GM18909 (cell line): Measurements from ENCODE around the gene PLEKHB1.
"Not testable (repeated sequence)": the region's sequence is repeated elsewhere in the genome, so short reads cannot be mapped to it uniquely, and the experiment has no call there.

Experiments used
- ATAC-seq: cut with Tn5 transposase; IDR thresholded peaks from one replicate; pipeline ENCODE4 v1.9.1; 2021; ENCODE audit warnings: mild to moderate bottlenecking; ENCODE audit not compliant: unreplicated experiment, poor library complexity

PLEKHB1 gene

GRCh38 chr11:73667891-73668290, 21.5 kb downstream of the PLEKHB1 start:
- no peak for ATAC-seq

DNA sequence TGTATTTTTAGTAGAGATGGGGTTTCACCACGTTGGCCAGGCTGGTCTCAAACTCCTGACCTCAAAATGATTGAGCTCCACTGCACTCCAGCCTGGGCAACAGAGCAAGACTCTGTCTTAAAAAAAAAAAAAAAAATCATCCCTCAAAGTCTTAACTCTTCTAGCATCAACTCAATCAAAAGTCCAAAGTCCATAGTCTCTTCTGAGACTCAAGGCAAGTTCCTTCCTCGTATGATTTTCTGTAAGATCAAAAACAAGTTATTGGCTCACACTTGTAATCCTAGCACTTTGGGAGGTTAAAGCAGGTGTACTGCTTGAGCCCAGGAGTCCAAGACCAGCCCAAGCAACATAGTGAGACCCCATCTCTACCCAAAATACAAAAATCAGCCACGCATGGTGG, 24.4 kb downstream of the PLEKHB1 start:
- ATAC-seq = no peak

GRCh38 chr11:73671701-73672100, 25.3 kb downstream of the PLEKHB1 start:
- ATAC-seq = no peak

- not testable (repeated sequence) for ATAC-seq
Measured at GRCh38 chr11:73676552-73676951, 30.2 kb downstream of the PLEKHB1 start.

GRCh38 chr11:73680687-73681086, 34.3 kb downstream of the PLEKHB1 start:
- no peak for ATAC-seq

- ATAC-seq = no peak
Measured at GRCh38 chr11:73693899-73694525, 47.6 kb downstream of the PLEKHB1 start.

DNA sequence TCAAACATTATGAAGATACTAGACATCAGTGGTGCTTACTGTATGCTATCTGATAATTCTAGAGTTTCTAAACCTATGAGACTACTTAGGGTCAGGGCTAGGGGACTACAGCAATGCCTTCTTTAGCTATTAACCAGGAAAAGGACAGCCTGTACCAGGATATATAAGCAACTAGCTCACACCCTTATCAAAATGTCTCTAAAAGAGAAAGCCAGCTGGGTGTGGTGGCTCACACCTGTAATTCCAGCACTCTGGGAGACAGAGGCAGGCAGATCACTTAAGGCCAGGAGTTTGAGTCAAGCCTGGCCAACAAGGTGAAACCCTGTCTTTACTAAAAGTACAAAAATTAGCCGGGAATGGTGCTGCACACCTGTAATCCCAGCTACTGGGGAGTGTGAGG, 58.7 kb downstream of the PLEKHB1 start:
- no peak for ATAC-seq

DNA sequence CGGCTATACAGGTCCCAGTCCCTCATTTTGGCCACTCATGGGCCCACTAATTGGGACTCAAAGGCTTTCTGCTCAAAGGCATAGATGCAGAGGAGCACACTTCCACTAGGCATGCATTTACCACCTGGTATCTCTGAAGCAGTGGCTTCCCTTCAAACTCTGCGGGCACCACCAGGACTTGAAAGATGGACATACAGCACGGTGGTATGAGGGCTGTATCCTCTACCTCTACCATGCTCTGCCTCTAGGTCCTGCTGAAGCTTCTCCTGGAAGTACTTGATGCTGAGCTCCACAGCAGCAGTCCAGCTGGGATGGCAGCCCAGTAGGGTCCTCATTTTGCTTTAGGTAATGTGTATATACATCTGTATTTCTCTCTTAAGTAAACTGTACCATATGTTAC, 64.6 kb downstream of the PLEKHB1 start:
- ATAC-seq = no peak
